Body of pancreas (tissue), 4 donors: ENCODE data around the gene BAZ2B.

Source experiments
- CTCF ChIP-seq, 7 experiments: fragments of 450-650 bp in 4 of 7; fragments of 200-600 bp in 3 of 7; sonication (generic) in 3 of 7; IDR thresholded peaks; one replicate each; pipeline ENCODE4 v1.5.1; 2016 to 2019; ENCODE audit warnings: antibody characterized with exemption in 7 of 7
- POLR2A ChIP-seq, 3 donors: fragments of 450-650 bp; IDR thresholded peaks; one replicate each; pipeline ENCODE4 v1.6.1; 2016; ENCODE audit warnings: antibody characterized with exemption in 3 of 3, mild to moderate bottlenecking in 2 of 3

- TF ChIP-seq CTCF (IDR thresholded peaks at IDR 0.05) = no peak
- no peak for TF ChIP-seq POLR2A (IDR thresholded peaks at IDR 0.05)
These were observed 319.2 kb downstream of the BAZ2B start for GRCh38 chr2:159297042-159297707.
